Activated CD4-positive, alpha-beta T cell treated with anti-CD3 and anti-CD28 coated beads for 36 hours (primary cell): ENCODE measurements around the gene CD320. TPM values are rescaled to one million over a fixed set of nuclear protein-coding genes. Genes with fewer than 3 reads are reported as not detected.

Experiments used
- ATAC-seq: fragments of 200-7000 bp; cut with Tn5 transposase; one replicate; pipeline ENCODE4 v1.10.0; 2021; ENCODE audit warnings: mild to moderate bottlenecking, moderate library complexity
- CTCF ChIA-PET: fragments of 350-600 bp; sonication (Branson Sonifier 250); formaldehyde crosslinking; loops from one replicate; lab custom pipeline; 2021; ENCODE audit warnings: antibody characterized with exemption; lab: Charles Lee
- POLR2A ChIA-PET: fragments of 350-600 bp; sonication (Branson Sonifier 250); formaldehyde crosslinking; loops from one replicate; lab custom pipeline; 2021; ENCODE audit warnings: antibody characterized with exemption, inconsistent platforms; lab: Charles Lee
- DNase-seq: peaks from one replicate; pipeline ENCODE4 v3.0.0-alpha.2; 2020
- H3K27ac Mint-ChIP-seq: one replicate; pipeline ENCODE4 v1.8.0; 2021; ENCODE audit warnings: mixed read lengths
- H3K27me3 Mint-ChIP-seq: one replicate; pipeline ENCODE4 v1.8.0; 2021; ENCODE audit warnings: mixed read lengths
- H3K36me3 Mint-ChIP-seq: one replicate; pipeline ENCODE4 v1.8.0; 2021; ENCODE audit warnings: low read depth, mixed read lengths
- H3K4me1 Mint-ChIP-seq: one replicate; pipeline ENCODE4 v1.8.0; 2021; ENCODE audit warnings: mixed read lengths
- H3K4me3 Mint-ChIP-seq: one replicate; pipeline ENCODE4 v1.8.0; 2021; ENCODE audit warnings: mild to moderate bottlenecking, moderate library complexity, mixed read lengths
- H3K9me3 Mint-ChIP-seq: one replicate; pipeline ENCODE4 v1.8.0; 2021; ENCODE audit warnings: low read depth, mixed read lengths
- intact Hi-C, 2 experiments: fragments of 100-400 bp; cut with DNase I in 1 of 2; cut with micrococcal nuclease in 1 of 2; formaldehyde crosslinking; loops; one replicate each; pipeline versions ENCODE4 v1.14.2 to v1.15.1; 2022 to 2024; cut with DNase I, micrococcal nuclease
- total RNA-seq, 2 experiments: library from RNA; stranded (reverse); gene quantifications; one replicate each; pipeline ENCODE4 v1.2.3, GENCODE V29; 2021

The CD320 gene
- total RNA-seq, 2 experiments from 2014 or later = 39.9 to 41.4 TPM

DNA sequence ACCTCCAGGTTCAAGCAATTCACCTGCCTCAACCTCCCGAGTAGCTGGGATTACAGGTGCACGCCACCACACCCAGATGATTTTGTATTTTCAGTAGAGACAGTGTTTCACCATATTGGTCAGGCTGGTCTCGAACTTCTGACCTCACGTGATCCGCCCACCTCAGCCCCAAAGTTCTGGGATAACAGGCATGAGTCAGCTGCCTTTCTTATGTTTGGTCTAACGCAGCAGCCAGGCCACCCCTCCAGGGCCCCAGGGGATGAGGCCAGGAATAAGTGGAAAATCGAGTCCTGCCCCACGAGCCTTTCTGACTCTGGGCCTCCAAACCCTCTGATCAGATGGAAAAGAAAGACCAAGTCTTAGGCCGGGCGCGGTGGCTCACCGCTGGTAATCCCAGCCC lies 54.5 kb downstream of the CD320 start:
- ATAC-seq (no peak), DNase-seq (no peak)
- no peaks in the 10 kb centered on the region for H3K9me3 Mint-ChIP-seq
- H3K36me3 Mint-ChIP-seq = peaks cover 7% of the 10 kb centered on the region
- no peaks in the 10 kb centered on the region for H3K27me3 Mint-ChIP-seq
- ChIA-PET CTCF (interaction anchor here (0.7 to 1.0 kb wide), 7 partner anchors 14 to 479 kb away, joined by 3 to 9 read pairs (median 3); no protein-coding TSS in a partner anchor), POLR2A (no interaction called here)
- H3K4me3 Mint-ChIP-seq = no peak overlapping the region
- H3K4me1 Mint-ChIP-seq = no peaks in the 10 kb centered on the region
- intact Hi-C loops = loop anchor here (1.0 to 10.0 kb wide), 4 partner anchors 95 to 309 kb away; partner anchors contain the start of gene TIMM44 (in 1 of the 2)
- H3K27ac Mint-ChIP-seq = no peak overlapping the region

DNA sequence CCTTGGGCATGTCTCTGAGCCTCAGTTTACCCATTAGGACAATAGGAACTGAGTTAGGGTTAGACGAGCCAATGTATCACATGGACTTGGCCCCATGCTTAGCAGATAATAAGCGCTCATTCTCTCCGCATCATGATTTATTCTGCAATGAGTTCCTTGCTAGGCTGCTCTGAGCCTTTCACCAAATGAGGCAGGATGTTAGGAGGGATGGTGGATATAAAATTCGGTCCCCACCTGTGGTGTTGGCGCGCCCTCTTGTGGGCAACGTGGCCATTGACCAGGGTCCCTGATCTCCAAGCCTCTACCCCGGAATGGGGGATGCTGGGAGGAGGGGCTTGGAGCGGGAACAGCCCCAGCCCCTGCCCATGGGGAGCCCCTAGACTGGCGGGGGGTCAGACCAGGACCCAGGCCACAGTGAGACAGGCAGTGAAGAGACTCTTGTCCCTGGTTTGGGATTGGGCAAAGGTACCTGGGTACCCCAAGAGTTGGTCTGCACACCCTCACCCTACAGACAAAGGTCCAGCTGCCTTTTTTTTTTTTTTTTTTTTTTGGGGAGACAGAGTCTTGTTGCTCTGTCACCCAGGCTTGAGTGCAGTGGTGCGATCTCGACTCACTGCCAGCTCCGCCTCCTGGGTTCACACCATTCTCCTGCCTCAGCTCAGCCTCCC lies 55.1 kb downstream of the CD320 start:
- DNase-seq = peak; percentile 91
- intact Hi-C loops = loop anchor here (1.0 to 10.0 kb wide), 4 partner anchors 95 to 309 kb away; partner anchors contain the start of gene TIMM44 (in 1 of the 2)
- peaks cover 8% of the 10 kb centered on the region for H3K36me3 Mint-ChIP-seq
- H3K4me1 Mint-ChIP-seq = no peaks in the 10 kb centered on the region
- no peak overlapping the region for H3K27ac Mint-ChIP-seq
- peak; percentile 96 for ATAC-seq
- H3K4me3 Mint-ChIP-seq = no peak overlapping the region
- no peaks in the 10 kb centered on the region for H3K27me3 Mint-ChIP-seq
- no peaks in the 10 kb centered on the region for H3K9me3 Mint-ChIP-seq
- ChIA-PET POLR2A (no interaction called here), CTCF (interaction anchor here (0.7 to 1.0 kb wide), 10 partner anchors 15 to 1711 kb away, joined by 3 to 9 read pairs (median 3); no protein-coding TSS in a partner anchor)

Other genes with a start within 250 kb of the CD320 start
- gene FBN3, start 158.8 kb downstream of the CD320 start, total RNA-seq = not detected
- 10 to 100 TPM; 21.2 to 21.8 TPM for gene CERS4, start 99.0 kb downstream of the CD320 start, total RNA-seq
- 100 to 1,000 TPM in 1 of 2 experiments, 10 to 100 TPM in 1; 90.9 to 112 TPM for gene NDUFA7, start 13.0 kb upstream of the CD320 start, total RNA-seq
- gene RPS28, start 13.1 kb upstream of the CD320 start, total RNA-seq = 1,000 to 10,000 TPM; 1,994 to 2,316 TPM
- gene KANK3, start 34.9 kb upstream of the CD320 start, total RNA-seq = 1 to 10 TPM in 1 of 2 experiments, under 1 TPM in 1; 0.98 to 1.1 TPM
- 1 to 10 TPM; 7.4 to 7.9 TPM for gene ANGPTL4, start 55.8 kb upstream of the CD320 start, total RNA-seq
- gene RAB11B, start 82.0 kb upstream of the CD320 start, total RNA-seq = 10 to 100 TPM; 74.3 to 93.4 TPM
- 10 to 100 TPM in 1 of 2 experiments, 1 to 10 TPM in 1; 9.1 to 10.1 TPM for gene MARCHF2, start 104.9 kb upstream of the CD320 start, total RNA-seq
- gene HNRNPM, start 136.6 kb upstream of the CD320 start, total RNA-seq = 100 to 1,000 TPM; 250 to 304 TPM
- gene PRAM1, start 194.3 kb upstream of the CD320 start, total RNA-seq = 1 to 10 TPM in 1 of 2 experiments, under 1 TPM in 1; 0.90 to 1.1 TPM
- 10 to 100 TPM; 21.0 to 23.7 TPM for gene ZNF414, start 205.8 kb upstream of the CD320 start, total RNA-seq